NCI-H1092 treated with DMSO at 0.1 percent for 48 hours (cell line): ENCODE results near the gene PGS1.

Experiments
- DNase-seq: peaks from one replicate; lab custom pipeline; 2025; lab: John Stamatoyannopoulos, UW

PGS1 gene

DNA sequence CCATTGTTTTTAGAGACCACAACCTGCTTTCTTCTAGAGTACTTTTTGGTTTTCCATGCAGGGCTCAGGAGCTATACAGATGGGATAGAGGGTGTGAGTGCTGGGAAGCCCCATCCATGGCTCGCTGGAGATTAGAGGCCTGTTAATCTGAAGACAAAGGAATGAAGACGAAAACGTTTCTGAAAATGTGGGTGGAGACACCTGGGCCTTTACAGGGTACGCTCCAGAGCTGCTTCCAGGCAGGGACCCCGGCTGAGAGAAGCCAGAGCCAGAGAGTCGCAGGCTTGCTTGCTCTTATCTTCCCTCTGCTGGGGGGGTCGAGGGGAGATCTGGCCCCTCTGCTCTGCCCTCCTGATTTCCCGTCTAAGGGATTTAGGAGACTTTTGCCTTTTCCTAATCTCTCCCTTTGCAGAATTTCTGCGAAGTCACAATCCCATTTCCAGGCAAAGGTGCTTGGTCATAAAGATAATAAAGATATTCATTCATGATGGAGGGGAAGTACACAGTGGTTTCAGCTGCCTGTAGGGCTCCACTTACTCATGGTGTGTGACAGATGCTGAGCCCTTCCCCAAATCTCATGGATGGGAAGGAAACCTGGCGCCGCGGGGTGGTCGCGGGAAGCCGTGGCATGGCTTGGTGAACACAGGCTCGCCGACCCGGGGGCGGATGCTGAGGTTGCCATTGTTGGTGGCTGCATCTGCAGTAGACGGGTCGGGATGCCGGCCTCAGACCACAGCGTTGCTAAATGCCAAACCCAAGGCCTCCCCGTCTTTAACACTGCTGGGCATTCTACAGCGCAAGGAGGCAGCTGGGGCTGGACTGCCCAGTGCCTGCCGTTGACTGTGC lies 13.8 kb upstream of the PGS1 start:
- no peak for DNase-seq

DNA sequence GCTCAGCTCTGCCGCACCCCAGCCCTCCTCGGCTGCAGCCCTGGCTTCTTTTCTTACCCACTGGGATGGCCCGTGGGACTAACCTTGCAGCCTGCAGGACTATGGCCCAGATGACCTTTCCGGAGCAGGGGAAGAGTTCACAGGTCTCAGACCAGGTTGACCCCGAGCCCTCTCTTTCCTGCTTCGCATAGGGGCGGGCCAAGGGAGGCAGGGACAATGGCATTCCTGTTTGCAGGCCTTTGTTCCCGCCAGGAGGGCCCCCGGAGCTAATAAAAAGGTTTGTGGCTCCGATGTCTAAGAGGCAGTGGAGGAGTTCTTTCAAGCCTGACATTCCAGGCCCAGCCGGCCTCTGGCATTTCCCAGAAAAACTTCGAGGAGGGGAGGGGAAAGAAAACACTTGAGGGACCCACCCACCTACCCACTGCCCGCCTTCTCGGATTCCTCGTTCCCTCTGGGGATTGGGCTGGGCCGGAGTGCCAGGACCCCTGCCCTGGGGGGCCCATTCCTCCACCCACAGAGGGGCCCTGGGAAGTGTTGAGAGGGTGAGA lies 12.8 kb upstream of the PGS1 start:
- DNase-seq: no peak

DNA sequence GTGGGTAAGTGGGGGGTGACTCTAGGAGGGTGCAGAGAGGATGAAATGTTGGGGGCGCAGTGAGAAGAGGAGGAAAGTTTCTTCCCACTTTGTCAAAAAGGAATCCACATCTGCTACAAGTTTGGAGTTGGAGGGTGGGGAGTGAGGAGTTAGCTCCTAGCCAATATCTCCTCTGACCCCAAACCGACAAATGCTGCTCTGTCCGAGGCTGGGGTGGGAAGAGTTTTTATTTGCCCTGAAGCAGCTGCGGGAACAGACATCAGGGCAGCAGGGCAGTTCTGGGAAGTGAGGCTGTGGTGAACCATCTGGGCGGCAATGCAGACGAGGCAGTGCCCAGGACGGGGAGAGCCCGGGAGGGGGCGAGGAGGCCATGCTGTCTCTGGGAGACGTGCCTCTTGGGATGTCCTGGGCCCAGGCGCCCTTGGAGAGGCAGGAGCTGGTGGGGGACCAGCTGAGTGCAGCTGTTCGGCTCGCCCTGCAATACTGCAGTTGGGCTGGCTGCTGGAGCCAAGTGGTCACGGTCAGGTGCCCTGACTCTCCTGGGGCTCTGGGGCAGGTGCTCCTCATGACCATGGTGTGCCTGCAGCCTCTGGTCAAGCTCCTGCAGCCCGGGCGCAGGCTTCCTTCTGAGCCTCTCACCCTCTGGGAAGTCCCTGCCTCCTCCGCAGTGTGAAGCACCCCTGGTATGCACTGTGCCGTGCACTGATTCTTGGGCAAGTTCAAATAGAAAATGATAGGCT lies 12.2 kb upstream of the PGS1 start:
- peak; percentile 25 for DNase-seq

DNA sequence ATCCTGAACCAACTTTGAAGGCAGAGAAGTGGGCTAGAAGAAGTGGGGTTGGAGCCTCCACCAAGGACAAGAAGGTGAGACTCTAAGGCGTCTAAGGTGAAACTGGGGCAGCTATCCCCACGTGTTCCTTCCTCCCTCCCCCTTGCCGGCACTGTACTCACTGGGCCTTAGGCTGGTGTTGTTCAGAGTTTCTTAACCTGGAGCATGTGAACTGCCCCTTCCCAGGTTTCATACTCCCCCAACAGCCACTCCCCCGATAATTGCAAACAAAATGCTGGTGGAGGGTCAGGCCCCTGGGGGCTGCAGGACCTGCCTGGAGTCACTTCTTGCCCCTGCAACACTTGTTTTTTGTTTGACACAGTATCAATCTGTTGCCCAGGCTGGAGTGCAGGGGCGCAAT lies 11.3 kb upstream of the PGS1 start:
- DNase-seq: no peak

DNA sequence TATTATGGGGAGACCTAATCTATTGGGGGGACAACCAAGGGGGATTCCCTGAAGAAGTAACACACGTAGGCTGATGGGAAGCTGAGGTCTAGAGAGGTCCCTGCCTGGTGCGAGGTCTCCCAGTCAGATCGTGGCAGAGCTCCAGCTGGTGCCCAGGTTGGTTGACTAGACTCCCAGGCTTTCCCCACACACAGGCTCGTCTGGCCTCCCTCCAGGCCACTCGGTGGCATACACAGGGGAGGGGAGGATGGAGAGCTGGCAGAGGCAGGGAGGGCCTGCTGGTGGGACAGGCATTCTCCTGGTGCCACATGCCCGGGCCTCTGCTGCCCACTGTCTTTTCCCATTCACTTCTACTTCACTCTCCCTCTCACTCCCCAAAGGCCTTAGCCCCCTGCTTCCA lies 10.1 kb upstream of the PGS1 start:
- peak; percentile 7 for DNase-seq

DNA sequence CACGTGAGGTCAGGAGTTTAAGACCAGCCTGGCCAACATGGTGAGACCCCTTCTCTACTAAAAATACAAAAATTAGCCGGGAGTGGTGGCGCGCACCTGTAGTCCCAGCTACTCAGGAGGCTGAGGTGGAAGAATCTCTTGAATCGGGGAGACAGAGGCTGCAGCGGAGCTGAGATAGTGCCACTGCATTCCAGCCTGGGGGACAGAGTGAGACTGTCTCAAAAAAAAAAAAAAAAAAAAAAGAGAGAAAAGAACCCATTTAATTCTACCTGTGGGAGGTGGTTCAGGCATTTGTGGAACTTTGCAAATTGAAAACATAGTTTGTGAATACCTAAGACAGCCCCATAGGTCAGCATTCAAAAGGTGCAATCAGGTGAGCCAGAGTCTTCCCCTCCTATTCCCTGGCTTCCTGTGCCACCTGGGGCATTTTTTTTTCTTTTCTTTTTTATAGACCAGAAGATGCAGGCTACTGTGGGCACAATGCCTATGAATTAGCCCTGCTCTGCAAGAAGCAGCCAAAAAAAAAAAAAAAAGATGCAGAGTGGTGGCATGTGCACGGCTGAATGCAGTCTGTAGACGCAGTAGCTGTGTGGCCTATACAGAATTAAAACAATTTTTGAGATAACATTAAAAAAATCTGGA lies 9.5 kb upstream of the PGS1 start:
- DNase-seq: no peak

DNA sequence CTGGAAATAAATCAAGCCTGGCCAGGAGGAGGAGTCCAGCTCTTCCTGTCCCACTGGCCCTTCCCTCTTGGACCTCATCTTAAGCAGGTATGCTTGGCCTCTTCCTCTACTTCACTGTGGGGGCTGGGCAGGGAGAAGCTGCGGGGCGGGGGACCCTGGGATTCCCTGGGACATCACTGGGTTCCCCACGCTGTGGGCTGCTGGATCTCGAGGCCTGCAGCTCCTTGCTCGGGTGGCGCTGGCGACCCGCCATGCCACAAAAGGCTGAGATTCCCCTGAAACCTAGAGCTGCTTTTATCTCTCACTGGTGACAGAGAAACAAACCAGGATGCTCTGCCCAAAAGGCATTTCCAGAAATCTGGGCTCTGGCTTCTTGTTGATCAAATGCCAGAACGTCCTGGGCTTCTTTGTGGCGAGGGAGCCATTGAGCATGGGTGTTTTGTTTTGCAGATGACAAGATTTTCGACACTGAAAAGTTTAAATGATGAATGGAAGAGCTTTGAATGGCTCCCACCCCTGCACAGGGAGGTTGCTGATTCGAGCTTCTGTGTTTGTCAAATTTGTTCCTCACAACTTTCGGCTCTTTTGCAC lies 8.6 kb upstream of the PGS1 start:
- DNase-seq: no peak

DNA sequence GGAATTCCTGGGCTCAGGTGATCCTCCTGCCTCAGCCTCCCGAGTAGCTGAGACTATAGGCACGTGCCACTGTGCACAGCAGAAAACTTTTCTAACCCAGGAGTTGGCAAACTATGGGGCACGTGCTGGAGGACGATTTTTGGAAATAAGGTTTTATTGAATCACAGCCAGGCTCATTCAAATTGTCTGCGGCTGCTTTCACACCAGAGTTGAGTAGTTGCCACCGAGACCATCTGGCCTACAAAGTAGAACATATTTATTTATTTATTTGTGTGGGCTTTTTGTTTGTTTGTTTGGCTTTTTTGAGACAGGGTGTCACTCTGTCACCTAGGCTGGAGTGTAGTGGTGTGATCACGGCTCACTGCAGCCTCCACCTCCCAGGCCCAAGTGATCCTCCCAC lies 7.4 kb upstream of the PGS1 start:
- DNase-seq: no peak

DNA sequence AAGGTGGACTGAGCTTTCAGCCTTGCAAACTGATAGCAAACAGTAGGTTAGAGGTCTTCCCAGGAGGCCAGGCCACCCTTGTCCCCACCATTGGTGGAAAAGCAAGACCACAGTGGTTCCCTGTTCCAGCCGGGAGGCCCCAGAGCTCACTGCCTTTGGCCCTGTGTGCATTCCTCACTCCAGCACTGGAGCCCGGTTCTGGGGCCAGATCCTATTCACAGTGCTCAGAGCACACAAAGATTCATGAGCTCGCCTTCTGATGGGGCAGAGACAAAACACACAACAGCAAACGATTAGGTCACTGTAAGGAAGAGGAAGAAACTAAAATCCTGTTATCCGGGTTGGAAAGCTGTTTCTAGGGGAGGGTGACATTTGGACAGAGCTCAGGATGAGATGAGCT lies 5.6 kb upstream of the PGS1 start:
- DNase-seq: no peak

DNA sequence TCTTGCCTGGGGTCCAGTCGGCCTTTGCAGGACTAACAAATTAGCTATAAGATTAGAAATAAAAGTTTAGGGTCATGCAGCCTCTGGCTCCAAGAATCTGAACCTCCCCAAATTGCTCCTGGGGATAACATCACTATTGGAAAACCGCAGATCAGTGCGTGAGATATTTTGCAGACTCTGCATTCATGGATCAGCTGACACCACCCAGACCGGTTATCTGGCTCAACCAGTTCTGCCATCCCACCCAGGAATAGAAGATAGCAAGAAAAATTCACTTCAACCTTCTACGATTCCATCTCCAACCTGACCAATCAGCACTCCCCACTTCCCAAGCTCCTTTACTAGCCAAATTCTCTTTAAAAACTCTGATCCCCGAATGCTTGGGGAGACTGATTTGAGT lies 4.3 kb upstream of the PGS1 start:
- no peak for DNase-seq

DNA sequence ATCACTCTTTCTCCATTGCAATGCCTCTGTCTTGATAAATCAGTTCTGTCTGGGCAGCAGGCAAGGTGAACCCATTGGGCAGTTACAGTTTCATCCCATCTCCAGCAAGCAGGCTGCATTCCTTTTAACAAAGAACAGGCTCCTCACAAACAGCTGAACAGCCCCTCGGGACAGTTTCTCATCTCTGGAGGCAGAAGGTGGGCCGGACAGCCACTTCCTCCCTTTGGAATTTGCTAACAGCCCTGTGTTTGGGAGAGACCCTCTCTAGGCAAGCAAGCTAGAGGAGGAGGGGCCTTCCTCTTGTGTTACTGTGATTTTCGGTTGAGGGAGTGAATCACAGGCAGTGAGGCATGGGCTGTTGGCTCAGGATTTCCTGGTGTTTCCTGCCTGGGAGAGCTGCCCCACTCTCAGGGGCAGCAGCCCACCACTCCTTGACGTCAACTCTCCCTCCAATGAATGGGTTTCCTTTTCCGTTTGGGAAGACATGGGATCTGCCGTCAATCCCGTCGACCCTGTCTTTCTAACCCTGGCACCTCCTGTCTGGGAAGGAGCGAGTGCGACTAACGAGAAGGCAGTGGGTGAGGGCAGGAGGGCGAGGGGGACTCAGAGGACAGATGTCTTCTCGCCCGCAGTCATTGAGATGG lies 3.7 kb upstream of the PGS1 start:
- DNase-seq: no peak

DNA sequence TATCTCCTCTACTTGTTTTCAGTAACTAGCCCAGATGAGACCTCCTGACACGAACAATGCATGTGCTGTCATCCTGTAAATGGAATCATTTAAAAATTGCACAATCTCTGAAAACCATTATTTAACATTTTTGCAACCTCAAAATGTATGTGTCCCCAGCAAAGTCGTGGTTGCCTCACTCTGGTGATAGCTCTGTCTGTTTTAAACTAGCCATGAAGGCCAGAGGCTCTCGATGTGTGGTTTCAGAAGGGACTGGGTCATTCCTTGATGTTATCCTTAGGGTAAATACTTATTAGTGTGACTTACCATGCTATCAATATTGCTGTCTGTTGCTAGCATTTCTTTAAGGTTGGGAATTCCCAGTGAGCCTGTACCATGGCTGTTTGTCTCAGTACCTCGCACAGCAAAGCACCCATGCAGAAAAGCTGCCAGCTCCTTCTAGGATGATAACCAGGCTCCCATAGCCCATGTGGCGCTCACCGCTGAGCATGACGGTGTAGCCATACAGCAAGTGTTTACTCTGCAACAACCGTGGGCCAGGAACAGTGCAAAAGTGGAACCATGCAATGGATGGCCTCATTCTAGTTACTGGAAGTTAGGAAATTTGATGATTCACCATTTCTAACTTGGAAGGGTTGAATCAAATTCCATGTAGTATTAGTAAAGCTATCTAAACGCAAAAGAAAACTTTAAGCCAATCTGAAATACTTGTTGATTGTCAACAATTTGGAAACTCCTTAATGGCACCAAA lies 2.9 kb upstream of the PGS1 start:
- no peak for DNase-seq

DNA sequence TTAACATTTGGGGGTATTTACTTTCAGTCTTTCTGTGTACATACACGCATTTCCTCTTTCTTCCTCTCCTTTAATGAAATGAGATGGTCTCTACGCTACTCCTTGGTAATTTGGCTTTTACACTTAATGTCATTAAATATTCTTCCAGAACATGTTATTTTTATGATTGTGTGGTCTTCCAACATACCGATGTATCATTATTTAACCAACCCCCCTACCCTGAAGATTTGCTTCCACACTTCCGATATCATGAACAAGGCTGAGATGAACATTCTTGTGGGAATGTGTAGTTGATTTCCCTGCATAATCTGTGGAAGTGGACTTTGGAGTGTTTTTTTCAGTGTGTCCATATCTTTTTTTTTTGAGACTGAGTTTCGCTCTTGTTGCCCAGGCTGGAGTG lies 2.3 kb upstream of the PGS1 start:
- no peak for DNase-seq

DNA sequence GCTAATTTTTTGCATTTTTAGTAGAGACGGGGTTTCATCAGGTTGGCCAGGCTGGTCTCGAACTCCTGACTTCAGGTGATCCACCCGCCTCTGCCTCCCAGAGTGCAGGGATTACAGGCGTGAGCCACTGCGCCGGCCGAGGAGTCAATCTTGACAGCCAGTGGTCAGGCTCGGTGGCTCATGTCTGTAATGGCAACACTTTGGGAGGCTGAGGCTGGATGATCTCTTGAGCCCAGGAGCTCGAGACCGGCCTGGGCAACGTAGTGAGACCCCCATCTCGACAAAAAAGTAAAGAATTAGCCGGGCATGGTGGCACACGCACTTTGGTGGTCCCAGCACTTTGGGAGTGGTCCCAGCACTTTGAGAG lies 608 bp upstream of the PGS1 start:
- DNase-seq: no peak

DNA sequence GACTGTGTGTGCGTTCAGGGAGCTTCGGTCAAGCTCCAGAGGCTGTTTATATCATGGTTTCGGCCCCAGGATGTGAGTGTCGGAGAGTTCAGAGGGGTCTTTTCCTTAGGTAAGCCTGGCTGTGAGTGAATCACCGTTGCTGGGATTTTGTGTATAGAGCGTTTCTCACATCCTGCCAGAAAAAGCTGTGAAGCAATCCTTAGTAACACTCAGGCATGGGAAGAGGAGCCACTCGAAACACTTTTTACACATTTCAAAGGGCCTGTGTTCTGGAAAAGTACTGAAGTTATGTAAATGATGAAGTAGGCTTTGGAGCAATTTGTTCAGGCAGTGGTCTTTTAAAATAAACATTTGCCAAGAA lies 662 bp downstream of the PGS1 start:
- DNase-seq: no peak

DNA sequence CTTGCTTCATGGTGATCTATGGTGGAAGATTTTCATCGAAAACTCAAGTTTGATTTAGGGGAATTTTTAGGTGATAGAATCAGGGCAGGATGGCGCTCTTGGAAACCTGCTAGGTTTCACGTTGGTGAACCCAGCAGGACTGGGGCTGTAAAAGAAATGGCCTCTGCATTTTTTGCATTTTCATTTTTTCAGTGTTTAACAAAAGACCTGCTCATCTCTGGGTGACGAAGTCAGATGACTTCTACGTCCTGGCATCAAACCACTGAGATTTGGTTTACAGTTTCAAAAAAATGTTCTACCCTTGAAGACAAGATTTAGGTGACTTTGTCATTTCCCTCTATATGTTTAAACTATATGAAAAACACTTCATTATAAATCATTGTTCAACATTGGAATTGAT lies 1.9 kb downstream of the PGS1 start:
- DNase-seq: no peak

DNA sequence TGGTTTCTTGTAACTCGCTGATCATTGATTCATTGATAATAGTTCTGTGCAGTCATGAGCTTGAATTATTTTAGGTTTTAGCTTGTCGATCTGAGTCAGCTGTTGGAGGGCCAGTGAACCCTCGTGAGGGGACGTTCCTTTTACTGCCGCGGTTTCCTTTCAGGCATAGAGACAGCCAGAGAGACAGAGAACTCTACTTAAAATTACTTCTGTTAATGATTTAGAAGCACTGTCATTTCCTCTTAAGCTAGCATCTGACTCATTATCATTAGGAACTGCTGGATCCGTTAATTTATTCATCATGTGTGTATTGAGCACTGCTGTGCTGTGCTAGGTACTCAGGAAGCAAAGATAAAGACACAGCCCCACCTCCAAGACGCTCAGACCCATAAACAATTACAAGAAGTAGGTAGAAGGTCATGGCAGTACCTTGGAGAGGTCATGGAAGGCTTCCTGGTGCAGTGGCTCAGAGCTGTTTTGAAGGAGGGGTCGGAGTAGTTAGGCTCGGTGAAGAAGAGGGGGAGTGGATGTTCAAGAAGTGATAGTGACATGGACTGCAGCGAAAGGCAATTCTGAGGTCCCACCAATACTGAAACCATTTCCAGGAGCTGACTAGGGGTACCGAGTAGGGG lies 3.3 kb downstream of the PGS1 start:
- DNase-seq: no peak

DNA sequence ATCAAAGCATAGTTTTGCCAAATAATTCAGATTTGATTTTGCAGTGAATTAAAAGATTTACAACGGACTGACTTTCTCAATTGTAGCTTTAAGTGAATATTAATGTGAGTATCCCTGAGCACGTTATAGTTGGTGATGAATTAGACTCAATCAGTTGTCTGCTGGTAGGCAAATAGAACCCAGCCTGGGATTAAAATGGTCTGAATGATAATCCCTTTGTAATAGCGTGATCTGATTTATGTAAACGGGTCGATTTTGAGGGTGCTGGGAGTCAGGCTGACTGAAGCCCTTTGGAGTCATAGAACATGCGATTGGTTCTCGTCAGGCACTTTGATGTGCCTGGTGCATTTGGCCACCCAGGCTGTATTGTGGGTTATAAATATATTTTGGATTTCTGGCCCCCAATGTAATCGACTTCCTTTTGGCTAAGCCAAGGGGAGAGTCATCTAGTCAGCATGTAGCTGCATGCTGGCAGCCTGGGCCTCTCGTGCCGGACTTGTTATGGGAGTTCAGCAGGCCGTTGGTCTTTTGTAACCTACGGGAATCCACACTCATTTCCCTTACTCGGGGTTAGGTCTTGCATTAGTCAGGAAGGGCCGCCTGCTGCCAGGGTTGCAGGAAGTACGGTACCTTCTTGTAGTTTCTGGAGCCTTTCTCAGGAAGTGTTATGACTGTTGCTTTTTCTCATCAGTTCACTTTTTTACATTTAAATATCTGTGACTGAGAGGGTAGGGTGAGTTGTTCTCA lies 5.4 kb downstream of the PGS1 start:
- no peak for DNase-seq

DNA sequence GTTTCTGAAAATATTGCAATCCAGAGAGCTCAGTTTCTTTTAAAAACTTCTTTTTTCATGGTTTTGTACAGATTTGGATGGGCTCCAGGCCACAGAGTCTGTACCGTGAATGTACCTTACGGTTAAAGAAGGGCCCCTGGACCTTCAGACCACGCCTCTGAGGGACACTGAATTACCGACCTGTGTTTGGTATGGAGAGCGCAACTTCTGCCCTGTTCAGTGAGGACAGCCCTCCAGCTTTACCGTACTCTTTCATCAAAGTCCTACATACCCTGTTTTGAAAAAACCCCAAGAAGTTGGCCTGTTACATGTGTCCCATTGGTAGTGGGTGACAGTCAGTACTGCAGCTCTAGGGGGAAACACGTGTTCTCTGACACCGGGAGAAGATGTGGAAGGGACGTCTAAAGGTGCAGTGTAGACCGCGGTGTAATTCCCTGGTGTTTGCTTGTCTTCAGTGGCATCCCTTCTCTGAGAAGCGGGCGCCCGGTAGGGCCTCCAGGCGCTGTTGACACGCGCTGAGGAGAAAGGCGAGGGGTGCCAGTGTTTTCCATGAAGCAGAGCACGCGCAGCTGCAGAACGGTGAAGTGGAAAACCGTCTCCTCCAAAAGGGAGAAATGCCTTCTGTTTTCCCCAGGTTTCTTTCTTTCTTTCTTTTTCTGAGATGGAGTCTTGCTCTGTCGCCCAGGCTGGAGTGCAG lies 6.2 kb downstream of the PGS1 start:
- no peak for DNase-seq
